Measurements from ENCODE around the gene THRB.

- TF ChIP-seq CTCF (conservative IDR thresholded peaks at IDR 0.05) = no peak
- TF ChIP-seq EZH2 (IDR thresholded peaks at IDR 0.05; ENCODE audit: low read depth) = no peak
Measured at GRCh38 chr3:24503616-24504113, 9.0 kb upstream of the THRB start.
